Mucosa of descending colon (tissue), 3 donors: Measurements from ENCODE around the gene PTP4A2. TPM values are rescaled to one million over a fixed set of nuclear protein-coding genes. Genes with fewer than 3 reads are reported as not detected.

ENCODE experiments used
- ATAC-seq: fragments of 200-7000 bp; cut with Tn5 transposase; one replicate; pipeline ENCODE4 v1.9.1; 2020; ENCODE audit warnings: mild to moderate bottlenecking, moderate library complexity
- DNase-seq, 3 donors: peaks; one replicate each; pipeline ENCODE4 v3.0.0-alpha.2; 2020
- H3K36me3 ChIP-seq: fragments of 200-600 bp; one replicate; pipeline ENCODE4 v1.8.0; 2021; ENCODE audit warnings: low read depth, mild to moderate bottlenecking
- H3K4me1 ChIP-seq: fragments of 200-600 bp; one replicate; pipeline ENCODE4 v1.8.0; 2021; ENCODE audit warnings: low read depth, mild to moderate bottlenecking
- H3K4me3 ChIP-seq: fragments of 200-600 bp; one replicate; pipeline ENCODE4 v1.8.0; 2021; ENCODE audit warnings: mild to moderate bottlenecking
- H3K9me3 ChIP-seq: fragments of 200-600 bp; one replicate; pipeline ENCODE4 v1.8.0; 2021; ENCODE audit warnings: mild to moderate bottlenecking
- intact Hi-C, 2 donors: fragments of 100-400 bp; cut with DNase I in 1 of 2; cut with micrococcal nuclease in 1 of 2; formaldehyde crosslinking; loops; one replicate each; pipeline versions ENCODE4 v1.11.0 to v1.11.1; 2022; cut with DNase I, micrococcal nuclease
- total RNA-seq, 3 donors: library from RNA; stranded (reverse); fragmentation: NEBNext Ultra II Directional in 2 of 3; extraction: Animal tissue kit (Norgen Biotek cat#: 25700) in 2 of 3; gene quantifications; one replicate each; pipeline versions ENCODE4 v1.2.1 to v1.2.4, GENCODE V29; 2021 to 2023
- TF ChIP-seq, protein P1 (sequence below): fragments of 200-600 bp; IDR thresholded peaks from one replicate; pipeline ENCODE4 v1.8.0; 2022; ENCODE audit warnings: antibody characterized with exemption, mild to moderate bottlenecking
- donor health status: DM: no; HTN: no; CAD: no; lungs with moderate emphysema.
- donor health status: DM: no; HTN: no; CAD: no.
- donor health status: DM: no; HTN: yes; CAD: no.

The PTP4A2 gene
- total RNA-seq, 3 donors from 2014 or later, result 211 to 307 (median 298) TPM

DNA sequence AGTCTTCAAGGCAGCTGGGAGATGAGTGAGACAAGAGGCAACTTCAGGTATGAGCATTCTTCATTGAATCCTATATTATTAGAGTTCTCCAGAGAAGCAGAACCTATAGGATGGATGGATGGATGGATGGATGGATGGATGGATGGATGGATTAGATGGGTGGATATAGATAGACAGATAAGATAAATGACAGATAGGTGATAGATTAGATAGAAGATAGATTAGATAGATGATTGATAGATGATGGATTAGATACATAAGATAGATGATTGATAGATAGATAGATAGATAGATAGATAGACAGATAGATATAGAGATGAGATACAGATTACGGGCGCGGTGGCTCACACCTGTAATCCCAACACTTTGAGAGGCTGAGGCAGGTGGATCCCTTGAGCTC, 79.1 kb downstream of the PTP4A2 start:
- H3K4me3 ChIP-seq, result no peak overlapping the region
- no peaks in the 10 kb centered on the region for H3K4me1 ChIP-seq
- ATAC-seq, result no peak
- intact Hi-C loops, result no loop called here
- no peak for DNase-seq
- H3K9me3 ChIP-seq, result no peaks in the 10 kb centered on the region
- H3K36me3 ChIP-seq, result no peaks in the 10 kb centered on the region
- TF ChIP-seq, protein P1, sequence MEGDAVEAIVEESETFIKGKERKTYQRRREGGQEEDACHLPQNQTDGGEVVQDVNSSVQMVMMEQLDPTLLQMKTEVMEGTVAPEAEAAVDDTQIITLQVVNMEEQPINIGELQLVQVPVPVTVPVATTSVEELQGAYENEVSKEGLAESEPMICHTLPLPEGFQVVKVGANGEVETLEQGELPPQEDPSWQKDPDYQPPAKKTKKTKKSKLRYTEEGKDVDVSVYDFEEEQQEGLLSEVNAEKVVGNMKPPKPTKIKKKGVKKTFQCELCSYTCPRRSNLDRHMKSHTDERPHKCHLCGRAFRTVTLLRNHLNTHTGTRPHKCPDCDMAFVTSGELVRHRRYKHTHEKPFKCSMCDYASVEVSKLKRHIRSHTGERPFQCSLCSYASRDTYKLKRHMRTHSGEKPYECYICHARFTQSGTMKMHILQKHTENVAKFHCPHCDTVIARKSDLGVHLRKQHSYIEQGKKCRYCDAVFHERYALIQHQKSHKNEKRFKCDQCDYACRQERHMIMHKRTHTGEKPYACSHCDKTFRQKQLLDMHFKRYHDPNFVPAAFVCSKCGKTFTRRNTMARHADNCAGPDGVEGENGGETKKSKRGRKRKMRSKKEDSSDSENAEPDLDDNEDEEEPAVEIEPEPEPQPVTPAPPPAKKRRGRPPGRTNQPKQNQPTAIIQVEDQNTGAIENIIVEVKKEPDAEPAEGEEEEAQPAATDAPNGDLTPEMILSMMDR, result no peak

DNA sequence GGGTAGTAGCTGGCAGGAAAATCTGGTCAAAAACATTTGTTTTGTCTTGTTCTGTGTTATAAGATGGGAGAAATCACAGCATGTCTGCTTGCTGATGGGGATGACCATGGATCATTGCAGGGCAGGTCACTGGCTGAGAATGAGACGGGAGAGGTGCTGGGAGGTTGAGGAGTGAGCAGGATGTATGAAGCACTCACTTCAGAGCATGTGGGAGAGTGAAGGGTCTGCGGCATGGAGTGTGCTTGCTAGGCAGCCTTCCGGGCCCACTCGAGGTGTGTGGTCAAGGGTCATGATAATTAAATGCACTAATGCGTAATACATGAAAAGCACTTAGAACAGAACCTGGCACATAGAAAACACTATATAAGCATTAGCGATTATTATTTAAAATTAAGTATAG, 80.3 kb downstream of the PTP4A2 start:
- intact Hi-C loops, result no loop called here
- ATAC-seq (no peak), DNase-seq (no peak)
- Histone ChIP-seq H3K36me3 (no peaks in the 10 kb centered on the region), H3K4me1 (no peaks in the 10 kb centered on the region), H3K9me3 (no peaks in the 10 kb centered on the region), H3K4me3 (no peak overlapping the region)
- TF ChIP-seq, protein P1, result no peak

Other genes starting within 250 kb of the PTP4A2 start
- 10 to 100 TPM; 11.2 to 62.9 (median 19.3) TPM for gene COL16A1, start 234.4 kb downstream of the PTP4A2 start, total RNA-seq
- 1 to 10 TPM in 1 of 3 donors, under 1 TPM in 2; 0.55 to 3.8 (median 0.65) TPM for gene ADGRB2, start 174.0 kb downstream of the PTP4A2 start, total RNA-seq
- gene SPOCD1, start 122.3 kb downstream of the PTP4A2 start, total RNA-seq, result under 1 TPM in 1 of 3 donors, not detected in 2; 0.99 TPM
- 100 to 1,000 TPM in 1 of 3 donors, 10 to 100 TPM in 2; 85.2 to 127 (median 90.5) TPM for gene KHDRBS1, start 75.5 kb upstream of the PTP4A2 start, total RNA-seq
- 10 to 100 TPM in 2 of 3 donors, 1 to 10 TPM in 1; 9.7 to 14.2 (median 12.2) TPM for gene TMEM39B, start 134.6 kb upstream of the PTP4A2 start, total RNA-seq
- 10 to 100 TPM; 47.1 to 70.7 (median 50.1) TPM for gene KPNA6, start 169.7 kb upstream of the PTP4A2 start, total RNA-seq
- gene TXLNA, start 241.3 kb upstream of the PTP4A2 start, total RNA-seq, result 10 to 100 TPM; 31.0 to 45.2 (median 39.3) TPM